Effector memory CD4-positive, alpha-beta T cell (primary cell): ENCODE results near the gene HNRNPR.
"Not testable (repeated sequence)": the region's sequence is repeated elsewhere in the genome, so short reads cannot be mapped to it uniquely, and the experiment has no call there.

Experiments
- DNase-seq, 3 donors: peaks; one replicate each; pipeline ENCODE4 v3.0.0-alpha.2; 2020
- H3K27ac ChIP-seq: 2 replicates; pipeline ENCODE4 v1.7.0; 2013; ENCODE audit warnings: mild to moderate bottlenecking, low read length, moderate library complexity; ENCODE audit not compliant: insufficient read depth, poor library complexity, severe bottlenecking
- H3K27me3 ChIP-seq: replicated peaks from 2 replicates; pipeline ENCODE4 v1.7.0; 2013; ENCODE audit warnings: mild to moderate bottlenecking, low read length; ENCODE audit not compliant: insufficient read depth, control insufficient read depth, poor library complexity, severe bottlenecking
- H3K36me3 ChIP-seq: 2 replicates; pipeline ENCODE4 v1.7.0; 2013; ENCODE audit warnings: mild to moderate bottlenecking, low read length, moderate library complexity; ENCODE audit not compliant: control insufficient read depth, insufficient read depth
- H3K4me1 ChIP-seq: 2 replicates; pipeline ENCODE4 v1.7.0; 2013; ENCODE audit warnings: low read length, mild to moderate bottlenecking; ENCODE audit not compliant: control insufficient read depth, insufficient read depth, poor library complexity, severe bottlenecking
- H3K4me3 ChIP-seq: 2 replicates; pipeline ENCODE4 v1.7.0; 2013; ENCODE audit warnings: low read length, low read depth, mild to moderate bottlenecking; ENCODE audit not compliant: insufficient read depth, poor library complexity, severe bottlenecking
- H3K9me3 ChIP-seq: 2 replicates; pipeline ENCODE4 v1.7.0; 2013; ENCODE audit warnings: mild to moderate bottlenecking, low read length, moderate library complexity; ENCODE audit not compliant: control insufficient read depth

Gene HNRNPR

GRCh38 chr1:23380719-23381118 lies 36.6 kb upstream of the HNRNPR start:
- Histone ChIP-seq H3K4me3 (no peak overlapping the region), H3K27ac (no peak overlapping the region)
- DNase-seq, result no peak

GRCh38 chr1:23380236-23380635 lies 36.2 kb upstream of the HNRNPR start:
- H3K4me1 ChIP-seq, H3K36me3 ChIP-seq, H3K27ac ChIP-seq, H3K9me3 ChIP-seq, DNase-seq, H3K4me3 ChIP-seq, H3K27me3 ChIP-seq: not testable (repeated sequence)

More at GRCh38 chr1:23380719-23381118, 36.6 kb upstream of the HNRNPR start:
- no peaks in the 10 kb centered on the region for H3K27me3 ChIP-seq
- H3K36me3 ChIP-seq, result peaks cover 7% of the 10 kb centered on the region
- H3K9me3 ChIP-seq, result no peaks in the 10 kb centered on the region
- H3K4me1 ChIP-seq, result no peaks in the 10 kb centered on the region

GRCh38 chr1:23376890-23377811 lies 33.1 kb upstream of the HNRNPR start:
- no peaks in the 10 kb centered on the region for H3K9me3 ChIP-seq
- H3K36me3 ChIP-seq, result no peaks in the 10 kb centered on the region
- H3K27ac ChIP-seq, result no peak overlapping the region
- DNase-seq, result no peak
- H3K4me1 ChIP-seq, result no peaks in the 10 kb centered on the region
- no peak overlapping the region for H3K4me3 ChIP-seq
- H3K27me3 ChIP-seq, result no peaks in the 10 kb centered on the region

GRCh38 chr1:23374079-23374735 lies 30.1 kb upstream of the HNRNPR start:
- H3K4me1 ChIP-seq, H3K27ac ChIP-seq, H3K9me3 ChIP-seq, H3K4me3 ChIP-seq, H3K36me3 ChIP-seq, H3K27me3 ChIP-seq, DNase-seq: not testable (repeated sequence)

GRCh38 chr1:23371987-23372880 lies 28.1 kb upstream of the HNRNPR start:
- no peak for DNase-seq
- no peaks in the 10 kb centered on the region for H3K27me3 ChIP-seq
- H3K36me3 ChIP-seq, result no peaks in the 10 kb centered on the region
- H3K4me3 ChIP-seq, result no peak overlapping the region
- H3K4me1 ChIP-seq, result peaks cover 9% of the 10 kb centered on the region
- no peaks in the 10 kb centered on the region for H3K9me3 ChIP-seq
- H3K27ac ChIP-seq, result no peak overlapping the region

GRCh38 chr1:23370709-23371584 lies 26.9 kb upstream of the HNRNPR start:
- Histone ChIP-seq H3K27ac (no peak overlapping the region), H3K4me3 (no peak overlapping the region), H3K4me1 (peaks cover 10% of the 10 kb centered on the region), H3K27me3 (no peaks in the 10 kb centered on the region), H3K36me3 (no peaks in the 10 kb centered on the region), H3K9me3 (no peaks in the 10 kb centered on the region)
- DNase-seq, result no peak

GRCh38 chr1:23370330-23370708 lies 26.2 kb upstream of the HNRNPR start:
- Histone ChIP-seq H3K36me3 (no peaks in the 10 kb centered on the region), H3K27me3 (no peaks in the 10 kb centered on the region), H3K4me1 (peaks cover 10% of the 10 kb centered on the region), H3K9me3 (no peaks in the 10 kb centered on the region), H3K4me3 (no peak overlapping the region), H3K27ac (no peak overlapping the region)
- no peak for DNase-seq

- Histone ChIP-seq H3K4me1 (peaks cover 10% of the 10 kb centered on the region), H3K27me3 (no peaks in the 10 kb centered on the region), H3K36me3 (no peaks in the 10 kb centered on the region), H3K4me3 (peak within 1 kb of the TSS; percentile 99), H3K27ac (peak within 1 kb of the TSS; percentile 89), H3K9me3 (no peaks in the 10 kb centered on the region)
- peak in 1 of 3 donors; percentile 29 for DNase-seq
Measured at GRCh38 chr1:23369335-23370013, 25.4 kb upstream of the HNRNPR start, which contains the start of gene ZNF436. ZNF436 (minus strand) TSS chr1:23369836; CDS start chr1:23368005, 1,831 bp downstream.
